HG02642 (cell line): Measurements from ENCODE around the gene WDR33.

Experiments
- ATAC-seq: cut with Tn5 transposase; IDR thresholded peaks from one replicate; pipeline ENCODE4 v1.9.1; 2021; ENCODE audit warnings: mild to moderate bottlenecking; ENCODE audit not compliant: unreplicated experiment, poor library complexity

WDR33 gene

GRCh38 chr2:127675331-127676261, 135.4 kb downstream of the WDR33 start, which contains the start of gene LIMS2:
TSS of gene LIMS2 (minus strand) at chr2:127675530. CDS start at chr2:127675024, 506 bp downstream.
- no peak for ATAC-seq

GRCh38 chr2:127674241-127675209, 136.4 kb downstream of the WDR33 start:
- ATAC-seq, result no peak

- no peak for ATAC-seq
Measured at GRCh38 chr2:127673291-127674069, 137.5 kb downstream of the WDR33 start.

GRCh38 chr2:127672341-127673224, 138.4 kb downstream of the WDR33 start:
- no peak for ATAC-seq

GRCh38 chr2:127671557-127672302, 139.2 kb downstream of the WDR33 start:
- ATAC-seq, result no peak

- no peak for ATAC-seq
Measured at GRCh38 chr2:127670957-127671290, 140.0 kb downstream of the WDR33 start.

- ATAC-seq, result no peak
Measured at GRCh38 chr2:127670055-127670956, 140.7 kb downstream of the WDR33 start.

GRCh38 chr2:127669056-127669455, 141.9 kb downstream of the WDR33 start:
- no peak for ATAC-seq

- ATAC-seq, result no peak
Measured at GRCh38 chr2:127665267-127665893, 145.6 kb downstream of the WDR33 start.

- ATAC-seq, result no peak
Measured at GRCh38 chr2:127664895-127665225, 146.1 kb downstream of the WDR33 start.

GRCh38 chr2:127664065-127664894, 146.7 kb downstream of the WDR33 start:
- ATAC-seq, result no peak

GRCh38 chr2:127663566-127664064, 147.4 kb downstream of the WDR33 start:
- no peak for ATAC-seq

- ATAC-seq, result no peak
Measured at GRCh38 chr2:127662937-127663565, 147.9 kb downstream of the WDR33 start.

- no peak for ATAC-seq
Measured at GRCh38 chr2:127661949-127662510, 148.9 kb downstream of the WDR33 start.

- ATAC-seq, result no peak
Measured at GRCh38 chr2:127661072-127661649, 149.8 kb downstream of the WDR33 start.
